Measurements from ENCODE around the gene MORN1.

MORN1 gene

GRCh38 chr1:2274231-2274928 lies 117.0 kb downstream of the MORN1 start:
- DNase-seq (ENCODE audit: insufficient read length, low spot score) (no peak), FAIRE-seq (no peak)
- TF ChIP-seq PAX5 (IDR thresholded peaks at IDR 0.05; ENCODE audit: insufficient read depth, low read length, severe bottlenecking) (no peak), POLR2AphosphoS5 (IDR thresholded peaks at IDR 0.05; ENCODE audit: low read depth, low read length) (no peak), TAF1 (IDR thresholded peaks at IDR 0.05; ENCODE audit: low read depth, low read length) (no peak), POU2F2 (IDR thresholded peaks at IDR 0.05; ENCODE audit: low read depth, low read length) (no peak), POLR2A (IDR thresholded peaks at IDR 0.05; ENCODE audit: low read depth, low read length) (no peak), SPI1 (IDR thresholded peaks at IDR 0.05; ENCODE audit: low read depth, low read length) (no peak)

- no peak for DNase-seq (ENCODE audit: insufficient read length, low spot score)
- no peak for FAIRE-seq
Observed at GRCh38 chr1:2273401-2274090, 117.8 kb downstream of the MORN1 start.

GRCh38 chr1:2272686-2273400 lies 118.5 kb downstream of the MORN1 start:
- TF ChIP-seq POLR2AphosphoS5 (IDR thresholded peaks at IDR 0.05; ENCODE audit: low read depth, low read length), result no peak
- TF ChIP-seq PAX5 (IDR thresholded peaks at IDR 0.05; ENCODE audit: insufficient read depth, low read length, severe bottlenecking), result no peak
- TF ChIP-seq POLR2A (IDR thresholded peaks at IDR 0.05; ENCODE audit: low read depth, low read length), result no peak
- no peak for TF ChIP-seq POU2F2 (IDR thresholded peaks at IDR 0.05; ENCODE audit: low read depth, low read length)
- no peak for TF ChIP-seq SPI1 (IDR thresholded peaks at IDR 0.05; ENCODE audit: low read depth, low read length)
- TF ChIP-seq TAF1 (IDR thresholded peaks at IDR 0.05; ENCODE audit: low read depth, low read length), result no peak
- DNase-seq (ENCODE audit: insufficient read length, low spot score) (no peak), FAIRE-seq (no peak)

More at GRCh38 chr1:2273401-2274090, 117.8 kb downstream of the MORN1 start:
- TF ChIP-seq POU2F2 (IDR thresholded peaks at IDR 0.05; ENCODE audit: low read depth, low read length) (no peak), POLR2AphosphoS5 (IDR thresholded peaks at IDR 0.05; ENCODE audit: low read depth, low read length) (no peak), SPI1 (IDR thresholded peaks at IDR 0.05; ENCODE audit: low read depth, low read length) (no peak), PAX5 (IDR thresholded peaks at IDR 0.05; ENCODE audit: insufficient read depth, low read length, severe bottlenecking) (no peak), POLR2A (IDR thresholded peaks at IDR 0.05; ENCODE audit: low read depth, low read length) (no peak), TAF1 (IDR thresholded peaks at IDR 0.05; ENCODE audit: low read depth, low read length) (no peak)

DNA sequence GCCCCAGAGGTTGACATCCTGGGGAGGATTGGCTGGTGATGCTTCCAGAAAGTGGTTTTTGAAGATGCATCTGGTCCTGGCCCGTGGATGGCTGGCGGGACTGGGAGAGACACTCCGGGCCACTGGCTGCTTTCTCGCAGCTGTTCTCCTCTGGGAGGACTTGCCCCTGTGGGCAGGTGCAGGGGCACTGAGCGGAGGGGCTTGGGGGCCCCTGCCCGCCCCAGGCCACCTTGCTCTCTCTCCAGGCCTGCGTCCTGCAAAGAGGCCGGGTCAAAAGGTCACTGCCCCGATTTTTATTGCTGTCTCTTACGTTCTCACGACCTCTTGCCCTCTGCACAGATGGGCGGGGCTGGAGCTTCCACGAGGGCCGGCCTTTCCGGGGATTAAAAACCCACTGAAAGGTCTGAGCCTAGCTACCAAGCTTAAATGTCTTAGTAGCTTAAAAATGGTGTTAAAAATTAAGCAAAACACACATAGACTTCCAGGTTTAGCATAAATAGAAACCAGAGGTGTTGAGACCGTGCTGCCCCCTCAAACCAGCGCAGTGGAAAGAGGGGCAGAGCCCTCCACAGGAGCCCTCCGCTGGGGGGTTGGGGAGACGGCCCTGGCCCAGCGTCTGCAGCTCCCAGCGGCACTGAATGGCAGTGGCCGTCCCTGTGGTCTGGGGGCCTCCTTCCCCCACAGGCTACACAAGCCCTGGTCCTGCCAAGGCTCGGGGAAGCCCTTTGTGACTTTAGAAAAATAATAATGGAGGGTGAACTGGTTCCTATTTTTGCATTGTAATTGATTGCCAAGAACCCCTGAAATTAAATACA lies 119.3 kb downstream of the MORN1 start:
- no peak for FAIRE-seq
- no peak for DNase-seq (ENCODE audit: insufficient read length, low spot score)
- TF ChIP-seq POLR2A (IDR thresholded peaks at IDR 0.05; ENCODE audit: low read depth, low read length), result no peak
- TF ChIP-seq POU2F2 (IDR thresholded peaks at IDR 0.05; ENCODE audit: low read depth, low read length), result no peak
- TF ChIP-seq POLR2AphosphoS5 (IDR thresholded peaks at IDR 0.05; ENCODE audit: low read depth, low read length), result no peak
- no peak for TF ChIP-seq TAF1 (IDR thresholded peaks at IDR 0.05; ENCODE audit: low read depth, low read length)
- TF ChIP-seq SPI1 (IDR thresholded peaks at IDR 0.05; ENCODE audit: low read depth, low read length), result no peak
- TF ChIP-seq PAX5 (IDR thresholded peaks at IDR 0.05; ENCODE audit: insufficient read depth, low read length, severe bottlenecking), result no peak

Measured in GM12891 (cell line).